GM23338 (cell line): Measurements from ENCODE around the gene ADCYAP1R1. TPM values are rescaled to one million over a fixed set of nuclear protein-coding genes. Genes with fewer than 3 reads are reported as not detected.

ENCODE experiments used
- ATAC-seq: fragments of 200-7000 bp; cut with Tn5 transposase; 3 replicates; pipeline ENCODE4 v1.9.1; 2020
- DNase-seq: peaks from one replicate; pipeline ENCODE4 v3.0.0-alpha.2; 2015; ENCODE audit warnings: low spot score
- H2AFZ ChIP-seq: fragments of 200-600 bp; sonication (generic); 2 replicates; pipeline ENCODE4 v1.8.0; 2016; ENCODE audit warnings: antibody characterized with exemption, mild to moderate bottlenecking, moderate library complexity
- H3F3A ChIP-seq: fragments of 200-600 bp; sonication (generic); replicated peaks from 2 replicates; pipeline ENCODE4 v1.8.0; 2017; ENCODE audit warnings: antibody characterized with exemption, mixed run types, low read depth
- H3K27ac ChIP-seq: fragments of 200-600 bp; sonication (generic); 2 replicates; pipeline ENCODE4 v1.6.1; 2016; ENCODE audit warnings: low read depth
- H3K27me3 ChIP-seq: fragments of 200-600 bp; sonication (generic); 2 replicates; pipeline ENCODE4 v1.8.0; 2016; ENCODE audit warnings: mild to moderate bottlenecking, mixed run types, moderate library complexity; ENCODE audit not compliant: insufficient read depth
- H3K36me3 ChIP-seq: fragments of 200-600 bp; sonication (generic); 2 replicates; pipeline ENCODE4 v1.8.0; 2016; ENCODE audit warnings: mild to moderate bottlenecking; ENCODE audit not compliant: insufficient read depth
- H3K4me1 ChIP-seq: fragments of 200-600 bp; sonication (generic); 2 replicates; pipeline ENCODE4 v1.8.0; 2016; ENCODE audit warnings: mild to moderate bottlenecking, moderate library complexity; ENCODE audit not compliant: insufficient read depth
- H3K4me2 ChIP-seq: fragments of 200-600 bp; sonication (generic); 2 replicates; pipeline ENCODE4 v1.7.1; 2017; ENCODE audit warnings: mixed run types
- H3K4me3 ChIP-seq: fragments of 200-600 bp; sonication (generic); 2 replicates; pipeline ENCODE4 v1.6.1; 2016; ENCODE audit warnings: mixed run types
- H3K79me2 ChIP-seq: fragments of 200-600 bp; sonication (generic); replicated peaks from 2 replicates; pipeline ENCODE4 v1.8.0; 2017; ENCODE audit warnings: mild to moderate bottlenecking; ENCODE audit not compliant: insufficient read depth
- H3K9me2 ChIP-seq: fragments of 200-600 bp; sonication (generic); 2 replicates; pipeline ENCODE4 v1.8.0; 2017; ENCODE audit not compliant: insufficient read depth
- H4K20me1 ChIP-seq: fragments of 200-600 bp; sonication (generic); replicated peaks from 2 replicates; pipeline ENCODE4 v1.8.0; 2017; ENCODE audit warnings: mild to moderate bottlenecking; ENCODE audit not compliant: insufficient read depth
- H3K27ac Mint-ChIP-seq: 2 replicates; pipeline ENCODE4 v1.8.0; 2020; ENCODE audit warnings: inconsistent platforms, mild to moderate bottlenecking, moderate library complexity, mixed read lengths
- H3K27me3 Mint-ChIP-seq: 3 replicates; pipeline ENCODE4 v1.8.0; 2022; ENCODE audit warnings: low read depth, mild to moderate bottlenecking, moderate library complexity, mixed read lengths, inconsistent platforms; ENCODE audit not compliant: insufficient read depth, poor library complexity
- H3K36me3 Mint-ChIP-seq: 3 replicates; pipeline ENCODE4 v1.8.0; 2021; ENCODE audit warnings: low read depth, mild to moderate bottlenecking, inconsistent platforms, moderate library complexity, mixed read lengths
- H3K4me1 Mint-ChIP-seq: 3 replicates; pipeline ENCODE4 v1.8.0; 2020; ENCODE audit warnings: mild to moderate bottlenecking, inconsistent platforms, mixed read lengths
- H3K4me3 Mint-ChIP-seq: 3 replicates; pipeline ENCODE4 v1.8.0; 2021; ENCODE audit warnings: moderate library complexity, mild to moderate bottlenecking, inconsistent platforms, mixed read lengths
- H3K9me3 Mint-ChIP-seq: 3 replicates; pipeline ENCODE4 v1.8.0; 2020; ENCODE audit warnings: moderate library complexity, mild to moderate bottlenecking, inconsistent platforms, mixed read lengths
- CREB1 ChIP-seq: fragments of 250-450 bp; sonication (Bioruptor Pico); IDR thresholded peaks from 2 replicates; pipeline ENCODE4 v1.5.0; 2020; ENCODE audit warnings: low read depth, mild to moderate bottlenecking, moderate library complexity
- EZH2 ChIP-seq: fragments of 200-600 bp; sonication (generic); IDR thresholded peaks from one replicate; pipeline ENCODE4 v1.8.0; 2017; ENCODE audit warnings: antibody characterized with exemption, mild to moderate bottlenecking, low read depth; ENCODE audit not compliant: unreplicated experiment
- EZH2phosphoT487 ChIP-seq: fragments of 200-600 bp; sonication (generic); IDR thresholded peaks from one replicate; pipeline ENCODE4 v1.8.1; 2018; ENCODE audit warnings: antibody characterized with exemption; ENCODE audit not compliant: unreplicated experiment
- JUNB ChIP-seq: IDR thresholded peaks from one replicate; pipeline ENCODE4 v1.6.1; 2016; ENCODE audit warnings: antibody characterized with exemption; ENCODE audit not compliant: unreplicated experiment
- NANOG ChIP-seq: IDR thresholded peaks from 2 replicates; pipeline ENCODE4 v1.6.1; 2016; ENCODE audit warnings: antibody characterized with exemption, borderline replicate concordance
- POLR2AphosphoS5 ChIP-seq: IDR thresholded peaks from 2 replicates; pipeline ENCODE4 v1.6.1; 2016; ENCODE audit warnings: antibody characterized with exemption, low read depth
- STAT1 ChIP-seq: IDR thresholded peaks from one replicate; pipeline ENCODE4 v1.6.1; 2016; ENCODE audit warnings: antibody characterized with exemption; ENCODE audit not compliant: unreplicated experiment
- ZNF114 ChIP-seq: fragments of 250-450 bp; sonication (Bioruptor Pico); IDR thresholded peaks from 2 replicates; pipeline ENCODE4 v1.5.0; 2020; ENCODE audit warnings: mild to moderate bottlenecking, moderate library complexity
- ZNF331 ChIP-seq: fragments of 250-450 bp; sonication (Bioruptor Pico); IDR thresholded peaks from 2 replicates; pipeline ENCODE4 v1.5.0; 2020; ENCODE audit warnings: low read depth, mild to moderate bottlenecking, moderate library complexity
- polyA plus RNA-seq: library from polyadenylated mRNA; unstranded; fragments of >200 nt; fragmentation: Nextera tagmentation; extraction: Ambion mirVana; gene quantifications from 2 replicates; pipeline ENCODE4 v1.2.1, GENCODE V29; 2016
- total RNA-seq: library from RNA; depleted of rRNA; stranded (reverse); fragments of >200 nt; shearing (Covaris generic); gene quantifications from 2 replicates; pipeline ENCODE4 v1.2.3, GENCODE V29; 2014
- TF ChIP-seq, protein P1 (sequence below), 2 experiments: fragments of 200-600 bp in 1 of 2; sonication (generic) in 1 of 2; conservative IDR thresholded peaks; 2 replicates each; pipeline versions ENCODE4 v1.5.1 to v1.6.1; 2016 to 2017; ENCODE audit warnings: antibody characterized with exemption in 2 of 2, low read depth in 2 of 2, mild to moderate bottlenecking in 2 of 2, moderate library complexity in 1 of 2
- TF ChIP-seq, protein P2 (sequence below): IDR thresholded peaks from 2 replicates; pipeline ENCODE4 v1.6.1; 2016; ENCODE audit warnings: antibody characterized with exemption

ADCYAP1R1 gene
- total and polyA plus RNA-seq, 2 experiments from 2014 or later, result 1.8 to 10.6 TPM

DNA sequence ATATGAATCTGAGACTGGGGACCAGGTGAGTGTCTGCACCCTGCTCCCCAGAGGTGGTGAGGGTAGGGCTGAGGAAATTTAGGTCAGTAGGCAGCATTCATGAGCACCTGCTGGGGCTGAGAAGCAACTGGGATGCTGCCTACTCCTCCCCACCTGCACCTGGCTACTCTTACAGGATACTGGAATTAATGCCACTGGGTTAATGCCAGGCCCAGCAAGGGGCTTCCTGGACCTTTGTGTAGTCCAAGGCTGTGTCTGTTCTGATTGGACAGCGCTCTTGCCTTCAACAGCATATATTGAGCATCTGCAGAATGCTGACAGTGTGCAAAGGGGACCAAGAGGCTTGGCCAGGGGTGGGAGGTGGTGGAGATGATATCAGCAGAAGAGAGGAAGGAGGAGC, 32.1 kb downstream of the ADCYAP1R1 start:
- DNase-seq, result no peak
- peaks cover 8% of the 10 kb centered on the region for H3K27me3 Mint-ChIP-seq

GRCh38 chr7:31087351-31087750, 35.2 kb downstream of the ADCYAP1R1 start:
- H2AFZ ChIP-seq, result no peak overlapping the region
- H3K4me3 ChIP-seq, result no peak overlapping the region
- Mint-ChIP-seq H3K4me1 (peaks cover 5% of the 10 kb centered on the region), H3K27me3 (peaks cover 8% of the 10 kb centered on the region), H3K36me3 (peaks cover 8% of the 10 kb centered on the region; the same call in 2 of the 3 replicates), H3K9me3 (no peaks in the 10 kb centered on the region), H3K27ac (no peak overlapping the region), H3K4me3 (no peak overlapping the region)
- H3K27ac ChIP-seq, result no peak overlapping the region
- no peak for DNase-seq
- H3K79me2 ChIP-seq, result no peaks in the 10 kb centered on the region
- no peaks in the 10 kb centered on the region for H4K20me1 ChIP-seq
- H3K27me3 ChIP-seq, result no peaks in the 10 kb centered on the region
- no peak; the same call in 2 of the 3 replicates for ATAC-seq
- H3K36me3 ChIP-seq, result no peaks in the 10 kb centered on the region
- H3F3A ChIP-seq, result no peaks in the 10 kb centered on the region
- no peaks in the 10 kb centered on the region for H3K9me2 ChIP-seq
- H3K4me1 ChIP-seq, result no peaks in the 10 kb centered on the region
- H3K4me2 ChIP-seq, result no peak overlapping the region
- no peak for TF ChIP-seq POLR2AphosphoS5
- no peak for TF ChIP-seq EZH2phosphoT487
- no peak for TF ChIP-seq JUNB
- TF ChIP-seq STAT1, result no peak
- TF ChIP-seq EZH2, result no peak
- TF ChIP-seq ZNF114 (CRISPR knock-in tag), result no peak
- TF ChIP-seq, protein P1, sequence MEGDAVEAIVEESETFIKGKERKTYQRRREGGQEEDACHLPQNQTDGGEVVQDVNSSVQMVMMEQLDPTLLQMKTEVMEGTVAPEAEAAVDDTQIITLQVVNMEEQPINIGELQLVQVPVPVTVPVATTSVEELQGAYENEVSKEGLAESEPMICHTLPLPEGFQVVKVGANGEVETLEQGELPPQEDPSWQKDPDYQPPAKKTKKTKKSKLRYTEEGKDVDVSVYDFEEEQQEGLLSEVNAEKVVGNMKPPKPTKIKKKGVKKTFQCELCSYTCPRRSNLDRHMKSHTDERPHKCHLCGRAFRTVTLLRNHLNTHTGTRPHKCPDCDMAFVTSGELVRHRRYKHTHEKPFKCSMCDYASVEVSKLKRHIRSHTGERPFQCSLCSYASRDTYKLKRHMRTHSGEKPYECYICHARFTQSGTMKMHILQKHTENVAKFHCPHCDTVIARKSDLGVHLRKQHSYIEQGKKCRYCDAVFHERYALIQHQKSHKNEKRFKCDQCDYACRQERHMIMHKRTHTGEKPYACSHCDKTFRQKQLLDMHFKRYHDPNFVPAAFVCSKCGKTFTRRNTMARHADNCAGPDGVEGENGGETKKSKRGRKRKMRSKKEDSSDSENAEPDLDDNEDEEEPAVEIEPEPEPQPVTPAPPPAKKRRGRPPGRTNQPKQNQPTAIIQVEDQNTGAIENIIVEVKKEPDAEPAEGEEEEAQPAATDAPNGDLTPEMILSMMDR (conservative IDR thresholded peaks at IDR 0.05; ENCODE audit: low read depth in 2 of 2), result no peak
- TF ChIP-seq NANOG, result no peak
- TF ChIP-seq ZNF331, result no peak

More for the DNA sequence above, 32.1 kb downstream of the ADCYAP1R1 start:
- Histone ChIP-seq H3K27ac (no peak overlapping the region), H3K4me2 (no peak overlapping the region), H3K4me3 (no peak overlapping the region), H3K36me3 (no peaks in the 10 kb centered on the region), H3K27me3 (no peaks in the 10 kb centered on the region), H3K79me2 (no peaks in the 10 kb centered on the region), H3K9me2 (no peaks in the 10 kb centered on the region), H3K4me1 (no peaks in the 10 kb centered on the region), H4K20me1 (no peaks in the 10 kb centered on the region), H2AFZ (no peak overlapping the region), H3F3A (no peaks in the 10 kb centered on the region)
- TF ChIP-seq, protein P1 (conservative IDR thresholded peaks at IDR 0.05; ENCODE audit: low read depth in 2 of 2), result no peak
- TF ChIP-seq, protein P2, sequence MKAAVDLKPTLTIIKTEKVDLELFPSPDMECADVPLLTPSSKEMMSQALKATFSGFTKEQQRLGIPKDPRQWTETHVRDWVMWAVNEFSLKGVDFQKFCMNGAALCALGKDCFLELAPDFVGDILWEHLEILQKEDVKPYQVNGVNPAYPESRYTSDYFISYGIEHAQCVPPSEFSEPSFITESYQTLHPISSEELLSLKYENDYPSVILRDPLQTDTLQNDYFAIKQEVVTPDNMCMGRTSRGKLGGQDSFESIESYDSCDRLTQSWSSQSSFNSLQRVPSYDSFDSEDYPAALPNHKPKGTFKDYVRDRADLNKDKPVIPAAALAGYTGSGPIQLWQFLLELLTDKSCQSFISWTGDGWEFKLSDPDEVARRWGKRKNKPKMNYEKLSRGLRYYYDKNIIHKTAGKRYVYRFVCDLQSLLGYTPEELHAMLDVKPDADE, result no peak
- TF ChIP-seq ZNF114 (CRISPR knock-in tag), result no peak
- no peak for TF ChIP-seq ZNF331
- TF ChIP-seq JUNB, result no peak
- TF ChIP-seq CREB1, result no peak
- no peak for TF ChIP-seq EZH2
- TF ChIP-seq STAT1, result no peak
- H3K36me3 Mint-ChIP-seq, result peaks cover 8% of the 10 kb centered on the region; the same call in 2 of the 3 replicates
- no peaks in the 10 kb centered on the region for H3K9me3 Mint-ChIP-seq
- peaks cover 9% of the 10 kb centered on the region for H3K4me1 Mint-ChIP-seq
- no peak overlapping the region for H3K4me3 Mint-ChIP-seq
- ATAC-seq, result no peak
- H3K27ac Mint-ChIP-seq, result no peak overlapping the region
